Measurements from ENCODE around the gene SYNM. TPM values are rescaled to one million over a fixed set of nuclear protein-coding genes. Genes with fewer than 3 reads are reported as not detected.

Gene SYNM
- total and polyA plus RNA-seq, 2 experiments from 2014 or later: 0.74 to 3.5 TPM

GRCh38 chr15:99076109-99076508 is 28.8 kb upstream of the SYNM start:
- H3K4me2 ChIP-seq: no peak overlapping the region
- H3K9me2 ChIP-seq (ENCODE audit: insufficient read depth): no peaks in the 10 kb centered on the region
- TF ChIP-seq NANOG (IDR thresholded peaks at IDR 0.05; ENCODE audit: borderline replicate concordance) (no peak), EZH2 (IDR thresholded peaks at IDR 0.05; ENCODE audit: low read depth, unreplicated experiment) (no peak), CREB1 (CRISPR knock-in tag; IDR thresholded peaks at IDR 0.05; ENCODE audit: low read depth) (no peak), ZNF331 (CRISPR knock-in tag; IDR thresholded peaks at IDR 0.05; ENCODE audit: low read depth) (no peak), JUNB (IDR thresholded peaks at IDR 0.05; ENCODE audit: unreplicated experiment) (no peak), CTCF (conservative IDR thresholded peaks at IDR 0.05; ENCODE audit: low read depth in 2 of 2) (no peak), EZH2phosphoT487 (IDR thresholded peaks at IDR 0.05; ENCODE audit: unreplicated experiment) (no peak)
- TF ChIP-seq, protein P1, sequence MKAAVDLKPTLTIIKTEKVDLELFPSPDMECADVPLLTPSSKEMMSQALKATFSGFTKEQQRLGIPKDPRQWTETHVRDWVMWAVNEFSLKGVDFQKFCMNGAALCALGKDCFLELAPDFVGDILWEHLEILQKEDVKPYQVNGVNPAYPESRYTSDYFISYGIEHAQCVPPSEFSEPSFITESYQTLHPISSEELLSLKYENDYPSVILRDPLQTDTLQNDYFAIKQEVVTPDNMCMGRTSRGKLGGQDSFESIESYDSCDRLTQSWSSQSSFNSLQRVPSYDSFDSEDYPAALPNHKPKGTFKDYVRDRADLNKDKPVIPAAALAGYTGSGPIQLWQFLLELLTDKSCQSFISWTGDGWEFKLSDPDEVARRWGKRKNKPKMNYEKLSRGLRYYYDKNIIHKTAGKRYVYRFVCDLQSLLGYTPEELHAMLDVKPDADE (IDR thresholded peaks at IDR 0.05): no peak
- TF ChIP-seq, protein P2, sequence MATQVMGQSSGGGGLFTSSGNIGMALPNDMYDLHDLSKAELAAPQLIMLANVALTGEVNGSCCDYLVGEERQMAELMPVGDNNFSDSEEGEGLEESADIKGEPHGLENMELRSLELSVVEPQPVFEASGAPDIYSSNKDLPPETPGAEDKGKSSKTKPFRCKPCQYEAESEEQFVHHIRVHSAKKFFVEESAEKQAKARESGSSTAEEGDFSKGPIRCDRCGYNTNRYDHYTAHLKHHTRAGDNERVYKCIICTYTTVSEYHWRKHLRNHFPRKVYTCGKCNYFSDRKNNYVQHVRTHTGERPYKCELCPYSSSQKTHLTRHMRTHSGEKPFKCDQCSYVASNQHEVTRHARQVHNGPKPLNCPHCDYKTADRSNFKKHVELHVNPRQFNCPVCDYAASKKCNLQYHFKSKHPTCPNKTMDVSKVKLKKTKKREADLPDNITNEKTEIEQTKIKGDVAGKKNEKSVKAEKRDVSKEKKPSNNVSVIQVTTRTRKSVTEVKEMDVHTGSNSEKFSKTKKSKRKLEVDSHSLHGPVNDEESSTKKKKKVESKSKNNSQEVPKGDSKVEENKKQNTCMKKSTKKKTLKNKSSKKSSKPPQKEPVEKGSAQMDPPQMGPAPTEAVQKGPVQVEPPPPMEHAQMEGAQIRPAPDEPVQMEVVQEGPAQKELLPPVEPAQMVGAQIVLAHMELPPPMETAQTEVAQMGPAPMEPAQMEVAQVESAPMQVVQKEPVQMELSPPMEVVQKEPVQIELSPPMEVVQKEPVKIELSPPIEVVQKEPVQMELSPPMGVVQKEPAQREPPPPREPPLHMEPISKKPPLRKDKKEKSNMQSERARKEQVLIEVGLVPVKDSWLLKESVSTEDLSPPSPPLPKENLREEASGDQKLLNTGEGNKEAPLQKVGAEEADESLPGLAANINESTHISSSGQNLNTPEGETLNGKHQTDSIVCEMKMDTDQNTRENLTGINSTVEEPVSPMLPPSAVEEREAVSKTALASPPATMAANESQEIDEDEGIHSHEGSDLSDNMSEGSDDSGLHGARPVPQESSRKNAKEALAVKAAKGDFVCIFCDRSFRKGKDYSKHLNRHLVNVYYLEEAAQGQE (IDR thresholded peaks at IDR 0.05; ENCODE audit: unreplicated experiment): no peak
- H3K27me3 ChIP-seq (ENCODE audit: insufficient read depth): no peaks in the 10 kb centered on the region
- Mint-ChIP-seq H3K4me1 (peaks cover 12% of the 10 kb centered on the region), H3K4me3 (no peak overlapping the region), H3K36me3 (ENCODE audit: low read depth) (no peaks in the 10 kb centered on the region), H3K9me3 (no peaks in the 10 kb centered on the region), H3K27ac (no peak overlapping the region), H3K27me3 (ENCODE audit: insufficient read depth, low read depth, poor library complexity) (no peaks in the 10 kb centered on the region)
- H3F3A ChIP-seq (replicated peaks; ENCODE audit: low read depth): no peaks in the 10 kb centered on the region
- H3K79me2 ChIP-seq (replicated peaks; ENCODE audit: insufficient read depth): no peaks in the 10 kb centered on the region
- peaks cover 11% of the 10 kb centered on the region; the same call in 1 of the 2 replicates for H3K4me1 ChIP-seq (ENCODE audit: insufficient read depth)
- H3K27ac ChIP-seq (ENCODE audit: low read depth): no peak overlapping the region
- ATAC-seq (no peak), DNase-seq (ENCODE audit: low spot score) (no peak)
- no peak overlapping the region for H2AFZ ChIP-seq
- no peaks in the 10 kb centered on the region for H4K20me1 ChIP-seq (replicated peaks; ENCODE audit: insufficient read depth)
- no peaks in the 10 kb centered on the region for H3K36me3 ChIP-seq (ENCODE audit: insufficient read depth)
- H3K4me3 ChIP-seq: no peak overlapping the region
